GM21737 (cell line): Measurements from ENCODE around the gene PDSS1.

Source experiments
- ATAC-seq: cut with Tn5 transposase; IDR thresholded peaks from one replicate; pipeline ENCODE4 v1.9.1; 2021; ENCODE audit warnings: mild to moderate bottlenecking, moderate library complexity; ENCODE audit not compliant: unreplicated experiment

Gene PDSS1

GRCh38 chr10:26698909-26699308 is 1.4 kb downstream of the PDSS1 start:
- ATAC-seq: no peak

- no peak for ATAC-seq
Observed at GRCh38 chr10:26699631-26700030, 2.1 kb downstream of the PDSS1 start.

GRCh38 chr10:26700884-26701630 is 3.6 kb downstream of the PDSS1 start:
- ATAC-seq: no peak

- ATAC-seq: no peak
Observed at GRCh38 chr10:26703096-26703495, 5.6 kb downstream of the PDSS1 start.

- ATAC-seq: no peak
Observed at GRCh38 chr10:26703974-26704373, 6.5 kb downstream of the PDSS1 start.

- no peak for ATAC-seq
Observed at GRCh38 chr10:26706206-26706605, 8.7 kb downstream of the PDSS1 start.

GRCh38 chr10:26706936-26707335 is 9.4 kb downstream of the PDSS1 start:
- ATAC-seq: no peak

GRCh38 chr10:26711324-26711723 is 13.8 kb downstream of the PDSS1 start:
- ATAC-seq: no peak

- ATAC-seq: no peak
Observed at GRCh38 chr10:26714415-26715136, 17.1 kb downstream of the PDSS1 start.

- ATAC-seq: no peak
Observed at GRCh38 chr10:26715137-26715487, 17.6 kb downstream of the PDSS1 start.

- ATAC-seq: no peak
Observed at GRCh38 chr10:26717476-26717875, 20.0 kb downstream of the PDSS1 start.

- no peak for ATAC-seq
Observed at GRCh38 chr10:26721561-26721960, 24.1 kb downstream of the PDSS1 start.

GRCh38 chr10:26723016-26723415 is 25.5 kb downstream of the PDSS1 start:
- ATAC-seq: no peak

GRCh38 chr10:26725837-26726727 is 28.6 kb downstream of the PDSS1 start:
- peak; percentile 58 for ATAC-seq

GRCh38 chr10:26727005-26727404 is 29.5 kb downstream of the PDSS1 start:
- no peak for ATAC-seq

GRCh38 chr10:26728957-26729356 is 31.5 kb downstream of the PDSS1 start:
- ATAC-seq: no peak

GRCh38 chr10:26729395-26729794 is 31.9 kb downstream of the PDSS1 start:
- no peak for ATAC-seq

- ATAC-seq: no peak
Observed at GRCh38 chr10:26730552-26730951, 33.1 kb downstream of the PDSS1 start.

GRCh38 chr10:26733750-26734568 is 36.5 kb downstream of the PDSS1 start:
- no peak for ATAC-seq

GRCh38 chr10:26735435-26735834 is 37.9 kb downstream of the PDSS1 start:
- ATAC-seq: no peak

- peak; percentile 76 for ATAC-seq
Observed at GRCh38 chr10:26737730-26738129, 40.2 kb downstream of the PDSS1 start.
